Activated CD4-positive, CD25-positive, alpha-beta regulatory T cell (primary cell): ENCODE measurements around the gene VHLL.
A peak's percentile ranks its signal among the peaks of the same experiment; 100 is the strongest.

Experiments
- DNase-seq, 4 experiments: peaks; one replicate each; lab custom pipeline; 2025; lab: John Stamatoyannopoulos, UW

The VHLL gene

GRCh38 chr1:156291226-156292061 is 7.7 kb downstream of the VHLL start:
- no peak for DNase-seq

- no peak for DNase-seq
These were observed 9.2 kb downstream of the VHLL start for GRCh38 chr1:156289857-156290256.

DNA sequence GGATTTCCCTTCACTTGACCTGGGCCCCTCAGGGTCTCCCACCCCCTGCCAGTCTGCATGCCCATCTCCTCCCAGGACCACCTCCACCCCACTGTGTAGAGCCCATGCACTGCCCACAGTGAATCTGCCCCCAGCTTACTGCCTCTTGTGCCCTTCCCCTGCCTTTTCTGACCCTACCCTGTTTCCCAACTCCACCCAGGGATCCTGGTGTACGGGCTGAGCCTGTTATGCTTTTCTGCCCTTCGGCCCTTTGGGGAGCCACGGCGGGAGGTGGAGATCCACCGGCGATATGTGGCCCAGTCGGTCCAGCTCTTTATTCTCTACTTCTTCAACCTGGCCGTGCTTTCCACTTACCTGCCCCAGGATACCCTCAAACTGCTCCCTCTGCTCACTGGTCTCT is 13.0 kb downstream of the VHLL start:
- no peak for DNase-seq

DNA sequence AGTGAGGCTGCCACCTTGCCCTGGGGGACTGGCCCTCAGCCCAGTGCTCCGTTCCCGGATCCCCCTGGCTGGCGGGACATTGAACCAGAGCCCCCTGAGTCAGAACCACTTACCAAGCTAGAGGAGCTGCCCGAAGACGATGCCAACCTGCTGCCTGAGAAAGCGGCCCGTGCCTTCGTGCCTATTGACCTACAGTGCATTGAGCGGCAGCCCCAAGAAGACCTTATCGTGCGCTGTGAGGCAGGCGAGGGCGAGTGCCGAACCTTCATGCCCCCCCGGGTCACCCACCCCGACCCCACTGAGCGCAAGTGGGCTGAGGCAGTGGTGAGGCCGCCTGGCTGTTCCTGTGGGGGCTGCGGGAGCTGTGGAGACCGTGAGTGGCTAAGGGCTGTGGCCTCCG is 13.7 kb downstream of the VHLL start:
- no peak for DNase-seq

- no peak for DNase-seq
These were observed 14.3 kb downstream of the VHLL start for GRCh38 chr1:156284757-156285156.

DNA sequence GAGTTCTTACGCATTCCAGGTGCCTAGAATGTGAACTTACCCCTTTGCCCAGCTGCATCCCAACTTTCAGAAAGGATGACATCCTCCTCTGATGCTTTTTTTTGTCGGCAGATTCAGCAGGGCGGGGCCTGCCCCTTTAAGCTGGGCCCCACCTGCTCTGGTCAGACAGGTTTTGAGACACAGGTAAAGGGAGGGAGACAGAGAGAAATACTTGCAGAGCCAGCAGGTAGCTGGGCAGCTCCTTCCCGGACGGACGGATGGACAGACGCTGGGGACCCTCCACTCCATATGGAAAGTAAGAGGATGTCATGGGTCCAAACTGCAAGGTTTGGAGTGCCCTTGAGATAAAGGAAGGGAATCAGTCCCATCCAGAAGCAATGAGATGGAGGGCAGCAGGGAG is 15.0 kb downstream of the VHLL start, which contains the start of gene TMEM79:
Gene TMEM79 (plus strand): TSS at position 214 of the 400 bp plus-strand sequence. CDS start 902 bp downstream, outside the sequence.
- no peak for DNase-seq

DNA sequence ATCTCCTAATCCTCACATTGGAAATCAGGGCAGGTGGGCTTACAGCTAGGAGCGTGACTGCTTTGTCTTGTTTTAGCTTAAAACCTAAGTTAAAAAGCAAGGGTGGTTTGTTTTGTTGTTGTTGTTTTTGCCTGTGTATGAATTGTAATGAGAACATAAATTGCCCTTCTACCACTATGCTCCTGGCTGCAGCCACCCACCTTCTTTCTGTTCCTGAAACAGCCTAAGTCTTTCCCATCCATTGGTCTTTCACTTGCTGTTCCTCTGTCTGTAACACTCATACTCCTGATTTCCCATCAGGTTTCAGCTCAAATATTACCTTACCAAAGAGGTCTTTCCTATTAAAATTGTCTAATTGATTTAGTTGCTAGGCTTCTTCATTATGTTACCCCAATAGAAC is 15.6 kb downstream of the VHLL start:
- DNase-seq = no peak

DNA sequence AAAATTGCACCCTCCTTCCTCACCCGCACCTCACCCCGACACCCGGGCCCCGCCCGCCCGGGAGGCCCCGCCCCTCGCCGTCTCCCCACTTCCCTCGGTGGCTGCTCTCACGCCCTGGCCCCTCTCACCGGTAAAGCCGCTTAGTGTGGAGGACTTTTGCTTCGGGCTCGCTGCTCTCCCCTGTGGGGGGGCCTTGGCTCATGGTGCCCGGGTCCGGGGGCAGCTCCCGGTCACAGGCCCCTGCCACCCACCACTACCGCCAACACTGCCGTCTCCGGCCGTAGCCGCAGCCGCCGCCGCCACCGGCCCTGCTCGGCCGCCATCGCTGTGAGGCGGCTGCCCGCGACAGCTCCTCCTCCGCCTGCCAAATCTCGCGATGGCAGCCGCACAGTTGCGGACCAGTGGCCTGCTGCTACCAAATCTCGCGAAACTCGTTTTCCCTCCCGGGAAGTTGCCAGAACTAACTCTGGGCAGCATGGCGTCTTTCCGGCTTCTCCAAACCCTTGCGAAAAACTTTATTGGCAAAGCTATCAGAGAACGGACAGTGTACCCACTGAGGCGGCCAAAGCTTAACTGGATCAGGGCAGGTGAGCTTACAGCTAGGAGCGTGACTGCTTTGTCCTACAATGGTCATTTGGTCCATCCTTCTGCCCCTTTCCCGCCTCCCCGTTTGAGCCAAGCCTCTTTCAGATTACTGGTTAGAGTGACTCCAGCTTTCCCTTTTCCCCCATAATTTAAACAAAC is 16.5 kb downstream of the VHLL start, which contains the start of gene SMG5:
Gene SMG5 (minus strand): TSS at position 347 of the 744 bp plus-strand sequence. CDS start 145 bp downstream, at position 202.
- peak; percentile 81 to 92 (median 88) for DNase-seq

- no peak for DNase-seq
These were observed 17.2 kb downstream of the VHLL start for GRCh38 chr1:156281693-156282478.

GRCh38 chr1:156281281-156281680 is 17.8 kb downstream of the VHLL start:
- no peak for DNase-seq

DNA sequence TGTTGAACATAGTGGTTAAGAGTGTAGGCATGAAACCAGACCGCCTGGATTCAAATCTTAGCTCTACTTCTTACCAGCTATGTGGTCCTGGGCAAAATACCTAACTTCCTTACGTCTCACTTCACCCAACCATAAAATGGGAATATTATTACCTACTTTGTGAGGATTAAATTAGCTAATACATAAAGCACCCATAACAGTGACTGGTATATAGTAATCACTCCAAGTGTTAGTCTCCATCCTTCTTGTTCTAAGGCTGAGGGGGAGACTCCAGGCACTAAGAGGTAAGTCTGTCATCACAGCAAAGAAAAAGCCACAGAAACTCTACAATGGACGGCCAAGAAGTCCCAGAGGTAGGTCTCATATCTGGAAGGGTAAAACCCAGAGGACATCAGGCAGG is 19.3 kb downstream of the VHLL start:
- DNase-seq = no peak

- DNase-seq = no peak
These were observed 22.1 kb downstream of the VHLL start for GRCh38 chr1:156276966-156277381.

DNA sequence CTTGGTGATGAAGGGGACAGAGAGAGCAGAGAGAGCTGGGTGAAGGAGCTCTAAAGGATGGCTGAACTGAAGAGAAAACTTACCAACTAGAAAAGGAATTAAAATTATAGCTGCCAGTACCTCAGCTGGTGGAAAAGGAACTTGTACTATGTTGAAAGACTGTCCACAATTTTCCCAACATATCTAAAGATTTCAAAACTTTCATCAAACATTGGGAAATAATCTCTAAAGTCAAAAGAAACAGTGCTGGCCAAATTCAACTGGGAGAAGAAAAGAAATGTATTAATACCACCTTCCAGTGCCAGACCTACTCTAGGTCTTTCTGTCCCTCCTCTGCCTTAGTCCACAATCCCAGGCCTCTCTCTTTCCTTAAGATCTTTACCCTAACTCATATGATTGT is 22.6 kb downstream of the VHLL start:
- no peak for DNase-seq

GRCh38 chr1:156270314-156270713 is 28.8 kb downstream of the VHLL start:
- no peak for DNase-seq

DNA sequence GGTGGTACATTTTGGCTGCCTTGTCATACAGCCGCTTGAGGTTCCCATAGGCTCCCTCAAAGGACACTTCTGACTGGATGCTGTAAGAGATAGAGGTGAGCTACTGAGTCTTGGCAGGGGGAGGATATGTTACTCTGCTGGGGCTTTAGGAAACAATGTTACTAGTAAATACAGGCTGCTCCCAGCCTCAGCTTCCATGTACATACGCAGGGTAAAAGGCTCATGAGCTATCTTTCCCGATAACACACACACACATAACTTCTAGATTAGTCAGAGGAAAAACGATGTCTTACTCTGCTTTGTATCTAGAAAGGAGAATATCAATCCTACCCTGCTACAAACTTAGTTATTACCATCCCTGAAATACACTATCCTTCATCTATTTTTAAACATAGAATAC is 30.8 kb downstream of the VHLL start:
- no peak for DNase-seq

DNA sequence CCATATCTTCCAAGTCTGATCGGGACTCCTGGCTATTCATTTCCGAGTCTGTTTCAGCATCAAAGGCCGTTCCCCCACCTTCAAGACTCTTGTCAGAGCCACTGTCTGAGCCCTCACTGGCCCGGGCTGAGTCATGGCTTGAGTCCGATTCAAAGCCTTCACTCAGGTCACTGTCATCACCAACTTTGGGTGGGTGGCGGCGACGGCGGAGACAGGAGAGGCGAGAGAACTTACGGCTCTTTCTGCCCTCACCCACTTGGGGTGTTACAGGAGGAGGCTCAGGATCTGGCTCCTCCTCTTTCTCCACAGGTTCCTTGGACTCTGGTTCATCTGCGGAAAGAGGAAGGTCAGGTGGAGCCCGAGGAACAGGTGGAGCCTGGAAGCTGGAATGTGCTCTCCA is 33.1 kb downstream of the VHLL start:
- DNase-seq = no peak

- no peak for DNase-seq
These were observed 35.8 kb downstream of the VHLL start for GRCh38 chr1:156263288-156263655.

DNA sequence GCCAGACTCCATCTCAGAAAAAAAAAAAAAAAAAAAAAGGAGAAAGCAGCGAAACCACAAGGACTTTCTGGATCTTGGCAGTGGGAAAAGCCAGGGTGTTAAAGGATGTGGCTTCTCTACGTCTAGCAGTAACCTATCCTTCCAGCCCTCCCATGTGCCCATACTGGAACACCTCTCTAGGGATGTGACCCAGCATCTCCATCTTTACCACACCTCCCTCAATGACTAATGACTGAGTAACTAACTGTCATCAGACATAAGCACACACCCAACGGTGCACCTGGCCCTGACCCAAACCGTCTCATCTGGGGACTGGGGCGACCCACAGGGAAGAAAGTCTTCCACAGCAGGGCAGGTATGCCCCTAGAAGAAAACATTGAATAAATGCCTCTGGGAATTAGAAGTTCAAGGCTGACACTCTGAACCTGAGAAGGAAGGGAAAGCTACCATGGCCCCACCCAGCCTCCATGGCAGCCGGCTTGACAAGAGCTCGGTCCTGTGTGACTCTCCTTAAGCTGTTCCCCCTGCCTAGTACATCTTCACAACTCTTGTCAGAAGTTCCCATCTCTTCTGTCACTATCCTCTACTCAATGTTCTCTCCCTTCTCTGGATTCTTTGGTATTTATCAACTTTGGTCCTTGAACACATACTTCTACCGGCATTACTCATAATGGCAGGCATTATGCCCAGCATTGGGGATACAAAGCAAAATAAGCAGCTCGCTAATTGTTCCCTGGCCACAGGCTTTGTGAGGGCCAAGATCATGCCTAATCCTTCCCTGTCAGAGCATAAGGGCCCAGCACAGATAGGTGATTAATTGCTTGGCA is 36.4 kb downstream of the VHLL start:
- DNase-seq = no peak

- DNase-seq = no peak
These were observed 38.2 kb downstream of the VHLL start for GRCh38 chr1:156260896-156261295.

GRCh38 chr1:156259805-156260204 is 39.3 kb downstream of the VHLL start:
- DNase-seq = no peak

- no peak for DNase-seq
These were observed 40.2 kb downstream of the VHLL start for GRCh38 chr1:156258859-156259258.
